DMS79 treated with DMSO at 0.1 percent for 48 hours (cell line): ENCODE measurements around the gene DPYSL4.

Source experiments
- DNase-seq: peaks from one replicate; lab custom pipeline; 2025; lab: John Stamatoyannopoulos, UW

DPYSL4 gene

DNA sequence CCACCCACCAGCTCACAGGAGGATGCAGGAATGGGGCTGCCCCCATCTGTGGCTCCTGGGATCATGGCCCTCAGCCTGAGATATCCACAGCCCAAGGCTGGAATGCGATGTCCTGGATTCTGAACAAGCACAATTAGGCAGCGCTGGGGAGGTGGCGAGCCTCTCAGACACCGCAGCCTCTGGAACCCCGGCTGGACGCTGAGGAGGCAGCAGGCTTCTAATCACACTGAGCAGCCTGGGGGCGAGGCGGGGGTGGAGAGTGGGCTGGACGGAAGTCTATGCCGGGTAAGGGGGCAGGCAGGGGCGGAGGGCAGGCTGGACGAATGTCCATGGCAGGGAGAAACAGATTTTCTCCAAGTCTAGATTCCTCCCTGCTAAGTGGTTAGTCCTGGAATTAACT lies 56.4 kb downstream of the DPYSL4 start:
- no peak for DNase-seq

DNA sequence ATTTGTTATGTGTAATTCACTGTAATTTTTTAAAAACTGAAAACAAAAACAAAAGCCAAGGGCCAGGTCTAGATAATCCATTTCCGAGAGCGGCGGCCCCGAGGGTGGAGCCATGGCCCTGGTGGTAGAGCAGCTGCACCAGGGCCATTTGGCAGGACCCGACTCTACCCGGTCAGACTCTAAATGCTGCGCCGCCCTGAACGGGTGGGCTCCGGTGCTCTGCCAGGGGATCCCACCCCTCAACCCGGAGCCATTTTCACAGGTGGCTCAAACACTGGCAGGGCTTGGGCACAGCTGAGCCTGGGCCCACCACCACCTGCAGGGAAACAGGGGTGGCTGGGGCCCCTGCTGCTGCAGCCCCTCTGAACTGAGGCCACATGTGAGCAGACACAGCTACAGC lies 56.9 kb downstream of the DPYSL4 start:
- DNase-seq = no peak

DNA sequence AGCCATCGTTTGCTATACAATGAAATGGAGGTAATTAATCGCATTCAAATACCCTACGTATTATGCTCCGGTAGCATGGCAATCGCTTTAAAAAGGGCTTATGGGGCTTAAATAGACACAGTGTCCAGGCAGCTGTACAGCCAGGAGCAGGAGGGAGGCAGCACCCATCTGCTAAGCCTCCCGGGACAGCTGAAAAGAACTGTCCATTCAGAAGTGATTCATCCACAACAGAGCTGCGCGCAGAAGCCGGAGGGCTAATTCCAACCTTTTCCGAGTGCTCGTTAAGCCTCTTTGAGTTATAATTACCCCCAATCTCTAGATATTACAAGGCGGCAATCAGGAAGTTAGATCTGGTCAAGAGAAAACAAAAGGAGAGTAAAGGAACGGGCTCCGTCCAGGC lies 58.3 kb downstream of the DPYSL4 start:
- DNase-seq = no peak

DNA sequence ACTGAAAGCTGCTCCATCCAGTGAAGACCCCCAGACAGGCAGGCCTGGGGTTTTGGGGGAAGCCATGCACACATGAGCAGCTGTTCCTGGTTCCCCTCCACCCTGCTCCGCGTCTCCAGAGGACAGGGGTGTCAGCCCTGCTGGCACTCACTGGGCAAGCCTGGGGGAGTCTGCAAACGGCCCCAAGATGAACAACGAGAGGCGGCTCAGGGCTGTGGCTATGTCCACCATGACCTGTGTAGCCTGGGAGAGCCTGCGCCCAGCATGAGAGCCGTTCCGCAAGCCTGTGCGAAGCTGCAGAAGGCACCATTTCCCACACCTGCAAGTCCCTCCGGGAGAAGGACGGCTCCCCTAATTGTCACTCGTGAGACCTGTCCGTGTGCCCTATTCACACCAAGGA lies 59.5 kb downstream of the DPYSL4 start:
- no peak for DNase-seq

DNA sequence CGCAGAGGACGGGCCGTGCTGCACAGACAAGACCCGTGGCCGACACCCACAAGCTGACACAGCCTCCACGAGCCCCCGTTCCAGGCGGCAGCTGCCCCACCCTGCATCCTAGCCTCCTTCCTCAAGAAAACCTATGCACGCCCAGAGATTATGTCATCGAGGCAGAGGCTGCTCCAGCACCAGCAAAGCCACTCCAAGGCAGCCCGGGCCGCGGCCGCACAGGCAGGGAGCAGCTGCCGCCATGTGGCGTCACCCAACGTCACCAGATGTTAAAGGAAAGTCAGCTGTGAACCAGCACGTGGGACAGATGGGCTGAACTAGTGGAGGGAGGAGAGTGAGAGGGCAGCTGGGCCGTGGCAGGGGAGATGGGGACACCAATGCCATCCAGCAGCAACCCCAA lies 61.2 kb downstream of the DPYSL4 start:
- no peak for DNase-seq

DNA sequence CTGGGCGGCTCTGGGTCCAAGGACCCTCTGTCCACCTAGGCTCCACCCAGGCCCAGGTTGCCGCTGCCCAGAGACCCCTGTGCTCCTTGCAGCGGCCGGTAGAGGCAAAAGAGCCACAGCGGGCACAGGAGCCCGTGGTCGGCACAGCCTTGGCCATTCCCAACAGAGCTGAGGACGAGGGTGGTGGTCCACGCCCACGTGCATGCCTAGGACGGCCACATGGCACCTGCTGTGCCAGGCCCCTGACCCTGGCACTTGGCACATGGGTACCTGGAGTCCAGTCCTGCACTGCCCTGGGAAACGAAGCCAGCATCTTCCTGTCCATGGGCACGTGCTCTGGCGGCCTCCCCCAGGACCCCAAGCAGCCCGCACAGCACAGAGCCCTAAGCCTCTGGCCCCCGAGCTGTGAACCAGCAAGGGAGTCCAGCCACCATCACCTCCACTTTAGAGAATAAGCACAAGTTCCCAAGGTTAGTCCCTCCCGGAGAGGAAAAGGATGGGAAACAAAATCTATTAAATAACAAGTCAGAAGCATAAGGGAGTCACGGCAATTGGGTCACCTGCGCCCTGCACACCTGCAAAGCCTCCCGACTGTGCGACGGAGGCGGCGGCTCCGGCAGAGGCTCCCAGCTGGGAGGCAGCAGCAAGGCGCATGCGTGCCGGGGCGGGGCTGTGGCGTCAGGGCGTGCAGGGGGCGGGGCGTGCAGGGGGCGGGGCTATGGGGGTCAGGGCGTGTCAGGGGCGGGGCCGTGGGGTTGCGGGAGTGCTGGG lies 61.9 kb downstream of the DPYSL4 start:
- DNase-seq = no peak

DNA sequence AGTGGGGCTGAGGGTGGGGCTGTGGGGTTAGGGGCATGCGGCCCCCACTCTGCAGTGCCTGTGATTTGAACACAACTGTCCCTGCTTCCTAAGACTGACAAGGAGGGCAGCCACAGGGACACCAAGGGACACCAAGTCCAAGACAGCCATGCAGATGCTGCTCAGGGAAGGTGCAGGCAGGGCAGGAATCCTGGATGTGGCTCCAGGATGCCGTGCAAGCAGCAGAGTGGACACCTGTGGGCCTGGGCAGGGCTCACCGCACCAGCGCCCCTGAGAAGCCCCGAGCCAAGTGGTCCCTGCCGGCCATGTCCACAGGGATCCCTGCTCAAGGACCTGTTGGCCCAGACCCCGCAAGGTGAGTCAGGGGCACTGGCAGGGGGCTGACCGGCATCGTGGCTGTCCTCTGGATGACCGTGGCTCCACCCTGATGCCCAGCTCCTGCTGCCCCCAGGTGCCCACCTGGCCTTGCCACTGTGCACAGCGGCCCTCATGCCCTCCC lies 62.5 kb downstream of the DPYSL4 start:
- no peak for DNase-seq

DNA sequence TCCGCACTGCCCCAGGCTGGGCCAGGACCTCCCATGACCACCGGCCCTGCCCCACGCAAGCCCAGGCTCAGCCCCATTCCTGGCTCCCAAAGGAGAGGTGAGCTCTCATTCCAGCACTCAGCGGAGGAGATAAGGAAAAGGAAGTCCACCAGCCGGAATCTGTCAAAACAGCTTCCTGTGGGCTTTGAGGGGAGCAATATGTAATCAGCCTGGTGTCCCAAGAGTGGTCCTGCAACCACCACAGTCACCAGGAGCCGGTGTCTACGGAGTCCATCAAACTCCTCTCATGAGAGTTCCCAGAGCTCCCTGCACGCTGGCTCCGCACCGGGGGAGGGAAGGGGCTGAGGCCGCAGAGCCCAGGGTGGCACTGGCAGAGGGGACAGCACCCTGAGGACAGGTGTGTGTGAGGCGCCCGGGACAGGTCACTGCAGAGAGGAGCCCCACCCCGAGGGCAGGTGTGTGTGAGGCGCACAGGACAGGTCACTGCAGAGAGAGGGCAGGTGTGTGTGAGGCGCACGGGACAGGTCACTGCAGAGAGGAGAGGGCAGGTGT lies 63.2 kb downstream of the DPYSL4 start:
- DNase-seq = no peak

DNA sequence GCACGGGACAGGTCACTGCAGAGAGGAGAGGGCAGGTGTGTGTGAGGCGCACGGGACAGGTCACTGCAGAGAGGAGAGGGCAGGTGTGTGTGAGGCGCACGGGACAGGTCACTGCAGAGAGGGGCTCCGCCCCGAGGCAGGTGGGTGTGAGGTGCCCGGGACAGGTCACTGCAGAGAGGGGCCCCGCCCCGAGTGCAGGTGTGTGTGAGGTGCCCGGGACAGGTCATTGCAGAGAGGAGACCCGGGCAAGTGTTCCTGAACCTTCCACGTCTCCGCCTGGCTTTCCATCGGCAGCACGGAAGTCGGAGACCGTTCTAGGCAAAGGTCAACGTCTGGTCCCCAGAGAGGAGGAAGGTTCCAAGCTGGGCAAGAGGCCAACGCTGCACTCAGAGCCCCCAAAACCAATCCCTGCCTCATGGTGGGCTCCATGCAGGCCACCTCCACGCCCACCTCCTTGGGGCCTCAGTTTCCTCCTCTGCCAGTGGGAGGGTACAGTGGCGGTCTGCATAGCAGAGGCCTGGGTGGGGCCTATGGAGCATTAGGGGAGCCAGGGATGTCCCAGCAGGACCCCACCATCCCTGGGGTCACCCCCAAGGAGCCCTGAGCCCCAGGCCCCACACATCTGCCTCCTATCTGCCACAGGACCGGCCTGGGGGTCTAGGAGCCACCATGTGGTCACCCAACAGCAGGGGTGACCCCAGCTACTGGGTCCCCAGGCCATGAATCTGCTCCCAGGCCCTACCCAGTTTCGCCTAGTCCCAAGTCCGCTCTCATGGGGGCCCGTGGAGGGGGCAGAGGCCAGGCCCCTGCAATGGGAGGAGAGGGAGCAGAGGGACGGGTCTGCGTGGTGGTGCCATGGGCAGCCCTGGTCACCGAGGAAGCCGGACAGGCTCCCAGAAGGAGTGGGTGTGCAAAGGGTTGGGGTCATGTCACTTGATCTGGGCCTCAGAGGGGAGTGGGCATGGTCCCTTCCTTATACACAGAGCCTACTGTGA lies 64.0 kb downstream of the DPYSL4 start:
- no peak for DNase-seq

DNA sequence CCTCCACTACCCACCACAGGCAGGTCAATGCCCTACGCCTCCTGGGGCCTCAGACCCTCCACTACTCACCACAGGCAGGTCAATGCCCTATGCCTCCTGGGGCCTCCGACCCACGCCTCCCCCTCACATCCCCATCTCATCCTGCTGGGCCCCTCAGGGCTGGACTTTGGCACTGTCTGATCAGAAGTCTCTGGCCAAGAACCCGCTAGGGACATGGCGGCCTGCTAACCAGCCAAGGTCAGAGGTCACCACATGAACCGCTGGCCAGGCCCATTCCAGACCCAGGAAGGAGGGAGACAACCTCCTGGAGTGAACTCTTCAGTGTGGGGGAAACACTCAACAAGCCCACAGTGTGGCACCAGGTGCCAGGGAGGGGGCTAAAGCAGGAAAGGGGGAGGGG lies 65.2 kb downstream of the DPYSL4 start:
- no peak for DNase-seq

DNA sequence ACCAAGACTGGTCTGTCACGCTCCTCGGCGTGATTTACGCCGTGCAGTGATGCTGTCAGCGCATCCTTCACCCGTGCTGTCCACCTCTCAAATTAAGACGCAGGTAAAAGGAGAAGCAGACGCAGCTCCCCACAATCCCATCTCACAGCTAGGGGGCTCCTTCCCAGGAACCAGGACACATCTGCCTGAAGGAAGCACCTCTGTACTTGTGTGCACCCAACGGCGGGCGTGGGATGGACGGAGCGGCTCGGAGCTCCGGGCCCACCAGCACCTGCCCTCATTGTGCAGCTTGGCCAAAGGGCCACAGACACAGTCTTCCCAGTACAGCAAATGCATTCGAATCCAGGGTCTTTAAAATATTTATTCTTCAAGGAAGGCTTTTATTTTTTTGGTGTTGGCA lies 65.7 kb downstream of the DPYSL4 start:
- no peak for DNase-seq

DNA sequence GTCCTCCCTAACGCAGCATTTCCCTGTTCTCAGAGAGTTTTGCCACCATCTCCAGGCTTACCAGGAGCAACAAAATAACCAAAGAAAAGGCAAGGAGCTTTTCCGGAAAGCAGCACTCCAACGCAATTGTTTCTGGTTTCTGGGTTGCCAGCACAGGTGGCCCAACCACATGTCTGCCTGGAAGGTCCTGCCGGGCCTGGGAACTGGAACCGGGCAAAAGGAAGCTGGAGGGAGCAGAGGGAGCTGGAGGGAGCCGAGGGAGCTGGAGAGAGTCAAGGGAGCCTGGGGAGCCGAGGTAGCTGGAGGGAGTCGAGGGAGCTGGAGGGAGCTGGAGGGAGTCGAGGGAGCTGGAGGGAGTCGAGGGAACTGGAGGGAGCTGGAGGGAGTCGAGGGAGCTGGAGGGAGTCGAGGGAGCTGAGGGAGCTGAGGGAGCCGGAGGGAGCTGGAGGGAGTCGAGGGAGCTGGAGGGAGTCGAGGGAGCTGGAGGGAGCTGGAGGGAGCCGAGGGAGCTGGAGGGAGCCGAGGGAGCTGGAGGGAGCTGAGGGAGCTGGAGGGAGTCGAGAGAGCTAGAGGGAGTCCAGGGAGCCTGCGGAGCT lies 66.4 kb downstream of the DPYSL4 start:
- no peak for DNase-seq

DNA sequence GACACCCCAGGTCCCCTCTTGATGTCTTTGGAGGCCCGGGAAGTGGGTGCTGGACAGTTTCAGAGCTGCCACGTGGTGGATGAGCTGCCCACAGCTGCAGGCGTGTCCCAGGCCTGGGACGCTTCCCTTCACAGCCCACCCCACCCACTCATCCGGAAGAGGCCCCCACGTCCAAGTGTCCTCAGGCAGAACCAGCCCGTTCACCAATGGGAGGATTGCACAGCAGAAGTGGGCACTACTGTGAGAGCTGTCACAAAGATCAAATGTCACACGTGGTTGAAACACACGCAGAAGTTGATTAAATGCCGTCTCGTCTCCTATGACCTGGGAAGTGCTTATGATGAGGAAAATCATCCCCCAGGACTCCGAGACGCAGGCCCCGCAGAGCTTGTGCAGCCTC lies 68.1 kb downstream of the DPYSL4 start:
- DNase-seq = no peak
